Measurements from ENCODE around the gene RPS23. TPM values are rescaled to one million over a fixed set of nuclear protein-coding genes. Genes with fewer than 3 reads are reported as not detected.

The RPS23 gene
- total and polyA plus RNA-seq, 7 donors: 1,784 to 5,306 (median 3,123) TPM

- Histone ChIP-seq H3K27ac (no peak overlapping the region), H3K27me3 (no peaks in the 10 kb centered on the region), H3K4me1 (no peaks in the 10 kb centered on the region), H3K4me3 (no peak overlapping the region), H3K9me3 (no peaks in the 10 kb centered on the region), H3K36me3 (no peaks in the 10 kb centered on the region)
- intact Hi-C loops (cut with DNase I): no loop called here
- no peak for DNase-seq
- TF ChIP-seq POLR2AphosphoS5 (IDR thresholded peaks at IDR 0.05) (no peak), EP300 (IDR thresholded peaks at IDR 0.05) (no peak), POLR2A (IDR thresholded peaks at IDR 0.05) (no peak)
- TF ChIP-seq, protein P1, sequence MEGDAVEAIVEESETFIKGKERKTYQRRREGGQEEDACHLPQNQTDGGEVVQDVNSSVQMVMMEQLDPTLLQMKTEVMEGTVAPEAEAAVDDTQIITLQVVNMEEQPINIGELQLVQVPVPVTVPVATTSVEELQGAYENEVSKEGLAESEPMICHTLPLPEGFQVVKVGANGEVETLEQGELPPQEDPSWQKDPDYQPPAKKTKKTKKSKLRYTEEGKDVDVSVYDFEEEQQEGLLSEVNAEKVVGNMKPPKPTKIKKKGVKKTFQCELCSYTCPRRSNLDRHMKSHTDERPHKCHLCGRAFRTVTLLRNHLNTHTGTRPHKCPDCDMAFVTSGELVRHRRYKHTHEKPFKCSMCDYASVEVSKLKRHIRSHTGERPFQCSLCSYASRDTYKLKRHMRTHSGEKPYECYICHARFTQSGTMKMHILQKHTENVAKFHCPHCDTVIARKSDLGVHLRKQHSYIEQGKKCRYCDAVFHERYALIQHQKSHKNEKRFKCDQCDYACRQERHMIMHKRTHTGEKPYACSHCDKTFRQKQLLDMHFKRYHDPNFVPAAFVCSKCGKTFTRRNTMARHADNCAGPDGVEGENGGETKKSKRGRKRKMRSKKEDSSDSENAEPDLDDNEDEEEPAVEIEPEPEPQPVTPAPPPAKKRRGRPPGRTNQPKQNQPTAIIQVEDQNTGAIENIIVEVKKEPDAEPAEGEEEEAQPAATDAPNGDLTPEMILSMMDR (IDR thresholded peaks at IDR 0.05): no peak
- WGBS, 2 donors: 93 to 95% methylated on average over 2 of the region's 2 CpGs
These were observed 42.8 kb upstream of the RPS23 start for GRCh38 chr5:82320966-82321365.

- Histone ChIP-seq H3K4me3 (no peak overlapping the region), H3K27ac (no peak overlapping the region), H3K9me3 (no peaks in the 10 kb centered on the region), H3K4me1 (no peaks in the 10 kb centered on the region), H3K36me3 (no peaks in the 10 kb centered on the region), H3K27me3 (no peaks in the 10 kb centered on the region)
- 73 to 84% methylated on average over 5 of the region's 5 CpGs for WGBS, 2 donors
- no peak for DNase-seq
- intact Hi-C loops (cut with DNase I): no loop called here
- no peak for TF ChIP-seq POLR2AphosphoS5 (IDR thresholded peaks at IDR 0.05)
- no peak for TF ChIP-seq POLR2A (IDR thresholded peaks at IDR 0.05)
- no peak for TF ChIP-seq EP300 (IDR thresholded peaks at IDR 0.05)
- TF ChIP-seq, protein P1 (IDR thresholded peaks at IDR 0.05): no peak
These were observed 41.7 kb upstream of the RPS23 start for GRCh38 chr5:82319651-82320376.

DNA sequence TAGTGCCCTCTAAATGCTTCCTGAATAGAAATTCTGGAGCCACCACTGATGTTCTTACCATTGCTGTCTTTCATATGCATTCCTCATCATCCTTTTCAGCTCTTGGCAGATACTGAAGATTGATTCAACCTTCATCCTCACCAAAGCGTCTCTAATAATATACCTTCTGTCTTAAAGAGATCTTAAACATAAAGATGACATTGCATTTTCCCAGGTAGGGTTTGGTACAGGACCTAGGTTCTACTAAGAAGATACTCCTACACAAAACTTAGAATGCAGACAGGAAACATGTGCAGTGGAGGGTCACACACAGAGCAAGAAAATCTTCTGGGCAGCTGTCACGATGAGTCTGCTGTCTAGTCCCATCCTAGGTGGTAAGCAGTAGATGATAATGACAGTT lies 41.0 kb upstream of the RPS23 start:
- H3K27me3 ChIP-seq: no peaks in the 10 kb centered on the region
- no peak for DNase-seq
- H3K4me1 ChIP-seq: no peaks in the 10 kb centered on the region
- intact Hi-C loops (cut with DNase I): no loop called here
- H3K36me3 ChIP-seq: no peaks in the 10 kb centered on the region
- TF ChIP-seq POLR2A (IDR thresholded peaks at IDR 0.05) (no peak), EP300 (IDR thresholded peaks at IDR 0.05) (no peak), POLR2AphosphoS5 (IDR thresholded peaks at IDR 0.05) (no peak)
- TF ChIP-seq, protein P1 (IDR thresholded peaks at IDR 0.05): no peak
- H3K9me3 ChIP-seq: no peaks in the 10 kb centered on the region
- no peak overlapping the region for H3K27ac ChIP-seq
- no peak overlapping the region for H3K4me3 ChIP-seq
- WGBS, 2 donors: 74 to 88% methylated on average over 2 of the region's 2 CpGs

GRCh38 chr5:82314964-82315758 lies 37.0 kb upstream of the RPS23 start:
- H3K4me1 ChIP-seq: no peaks in the 10 kb centered on the region
- H3K9me3 ChIP-seq: no peaks in the 10 kb centered on the region
- H3K36me3 ChIP-seq: peaks cover 0 to 9% (median 0%) of the 10 kb centered on the region in 4 donors
- DNase-seq: no peak
- intact Hi-C loops (cut with DNase I): no loop called here
- H3K27me3 ChIP-seq: no peaks in the 10 kb centered on the region
- H3K27ac ChIP-seq: no peak overlapping the region
- TF ChIP-seq POLR2AphosphoS5 (IDR thresholded peaks at IDR 0.05) (no peak), EP300 (IDR thresholded peaks at IDR 0.05) (no peak), POLR2A (IDR thresholded peaks at IDR 0.05) (no peak)
- TF ChIP-seq, protein P1 (IDR thresholded peaks at IDR 0.05): no peak
- H3K4me3 ChIP-seq: no peak overlapping the region
- WGBS, 2 donors: 63 to 85% methylated on average over 4 of the region's 4 CpGs

All from sigmoid colon (tissue), 7 donors.